Kidney glomerular epithelial cell (primary cell): ENCODE results near the gene NMBR.
"Not testable (repeated sequence)": the region's sequence is repeated elsewhere in the genome, so short reads cannot be mapped to it uniquely, and the experiment has no call there.

Source experiments
- DNase-seq: peaks from one replicate; lab custom pipeline; 2025; lab: John Stamatoyannopoulos, UW

NMBR gene

DNA sequence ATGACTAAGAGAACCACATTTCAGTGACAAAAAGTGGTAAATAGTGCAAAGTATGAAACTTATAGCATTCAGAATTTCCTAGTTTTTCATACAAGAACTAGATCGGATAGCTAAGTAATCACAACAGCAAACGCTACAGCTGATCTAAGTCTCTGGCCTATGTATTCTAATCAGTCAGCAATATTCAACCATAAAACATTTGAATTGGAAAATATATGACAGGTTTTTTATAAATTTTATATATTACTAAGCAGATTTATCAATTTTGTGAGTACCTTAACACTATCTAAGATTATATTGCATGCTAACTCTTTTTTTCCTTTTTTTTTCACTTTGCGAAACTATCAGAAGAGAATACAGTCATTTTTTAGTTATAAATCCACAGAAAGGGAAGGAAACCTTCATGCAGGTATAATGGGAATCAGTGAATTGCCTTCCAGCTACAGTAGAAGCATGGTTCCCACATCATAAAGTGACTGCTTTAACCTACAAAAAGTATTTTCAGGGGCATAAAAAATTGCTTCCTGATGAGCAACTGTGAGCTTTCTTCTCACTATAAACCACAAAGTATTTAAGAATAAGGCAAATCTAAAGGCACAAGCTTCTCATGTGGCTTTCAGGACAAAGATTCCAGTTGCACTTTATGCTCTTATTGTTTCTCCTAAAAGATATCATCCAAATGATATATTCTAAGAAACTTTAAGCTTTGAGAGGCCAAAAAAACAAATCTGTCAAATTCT lies 88.2 kb downstream of the NMBR start:
- no peak for DNase-seq

DNA sequence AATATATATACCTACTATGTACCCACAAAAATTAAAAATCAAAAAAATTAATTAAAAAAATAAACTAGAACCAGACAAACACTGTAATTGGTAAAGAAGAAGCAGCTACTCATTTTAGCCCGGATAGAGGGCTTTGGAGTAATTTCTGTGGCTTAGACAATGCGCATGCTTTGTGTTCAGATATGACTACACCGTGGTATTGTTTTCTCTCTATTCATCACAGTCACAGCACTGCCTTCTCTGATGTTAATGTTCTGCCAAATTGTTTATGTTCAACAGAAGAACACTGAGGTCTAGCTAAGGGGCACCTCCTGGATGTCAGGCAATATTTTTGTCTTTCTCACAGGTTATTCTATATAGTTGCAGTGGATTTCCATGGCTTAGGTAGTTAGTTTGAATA lies 91.7 kb downstream of the NMBR start:
- no peak for DNase-seq

DNA sequence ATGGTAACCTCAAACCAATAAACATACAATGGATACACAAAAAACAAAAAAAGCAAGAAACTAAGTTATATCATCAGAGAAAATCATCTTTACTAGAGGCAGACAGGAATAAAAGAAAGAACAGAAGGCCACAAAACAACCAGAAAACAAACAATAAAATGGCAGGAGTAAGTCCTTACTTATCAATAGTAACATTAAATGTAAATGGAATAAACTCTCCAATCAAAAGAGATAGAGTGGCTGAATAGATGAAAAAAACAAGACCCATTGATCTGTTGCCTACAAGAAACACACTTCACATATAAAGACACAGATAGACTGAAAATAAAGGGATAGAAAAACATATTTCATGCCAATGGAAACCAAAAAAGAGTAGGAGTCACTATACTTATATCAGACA lies 95.5 kb downstream of the NMBR start:
- DNase-seq, result no peak

DNA sequence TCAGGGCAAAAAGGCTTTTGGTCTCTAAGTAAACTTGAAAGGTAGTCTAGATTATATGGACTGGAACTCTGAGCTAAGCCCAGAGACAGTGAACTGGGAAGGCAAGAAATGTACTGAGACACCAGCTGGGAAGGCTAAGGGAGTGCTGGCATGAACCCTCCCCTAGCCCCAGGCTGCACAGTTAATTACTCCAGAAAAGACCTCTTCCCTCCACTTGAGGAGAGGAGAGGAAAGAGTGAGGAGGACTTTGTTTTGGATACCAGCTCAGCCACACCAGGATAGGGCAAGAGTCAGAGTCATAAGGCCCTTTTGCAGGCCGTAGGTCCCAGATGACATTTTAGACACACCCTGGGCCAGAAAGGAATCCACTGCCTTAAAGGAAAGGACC lies 98.3 kb downstream of the NMBR start:
- DNase-seq, result no peak

DNA sequence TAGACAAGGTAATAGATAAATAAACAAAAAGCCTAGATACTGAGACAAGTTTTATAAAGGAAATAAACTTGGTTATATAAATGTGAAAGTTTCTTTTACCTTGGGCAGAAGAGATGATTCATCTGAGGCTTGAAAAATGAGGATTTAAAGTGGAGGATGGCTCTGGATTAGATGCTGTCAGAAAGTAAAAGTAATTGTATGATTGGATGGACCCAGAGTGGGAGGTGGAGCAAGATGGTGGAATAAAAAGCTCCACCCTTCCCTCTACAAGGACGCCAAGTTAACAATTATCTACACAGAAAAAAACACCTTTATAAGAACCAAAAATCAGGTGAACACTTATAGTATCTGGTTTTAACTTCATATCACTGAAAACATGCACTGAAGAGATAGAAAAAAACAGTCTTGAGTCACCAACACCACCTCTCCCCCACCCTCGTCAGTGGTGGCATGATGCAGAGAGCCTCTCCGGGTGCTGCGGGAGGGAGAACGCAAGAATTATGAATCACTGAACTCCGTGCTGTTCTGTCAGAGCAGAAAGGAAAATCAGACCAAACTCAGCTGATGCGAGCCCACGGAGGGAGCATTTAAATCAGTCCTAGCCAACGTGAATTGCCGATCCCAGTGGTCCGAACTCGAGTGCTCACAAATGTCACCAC lies 98.9 kb downstream of the NMBR start:
- no peak for DNase-seq

DNA sequence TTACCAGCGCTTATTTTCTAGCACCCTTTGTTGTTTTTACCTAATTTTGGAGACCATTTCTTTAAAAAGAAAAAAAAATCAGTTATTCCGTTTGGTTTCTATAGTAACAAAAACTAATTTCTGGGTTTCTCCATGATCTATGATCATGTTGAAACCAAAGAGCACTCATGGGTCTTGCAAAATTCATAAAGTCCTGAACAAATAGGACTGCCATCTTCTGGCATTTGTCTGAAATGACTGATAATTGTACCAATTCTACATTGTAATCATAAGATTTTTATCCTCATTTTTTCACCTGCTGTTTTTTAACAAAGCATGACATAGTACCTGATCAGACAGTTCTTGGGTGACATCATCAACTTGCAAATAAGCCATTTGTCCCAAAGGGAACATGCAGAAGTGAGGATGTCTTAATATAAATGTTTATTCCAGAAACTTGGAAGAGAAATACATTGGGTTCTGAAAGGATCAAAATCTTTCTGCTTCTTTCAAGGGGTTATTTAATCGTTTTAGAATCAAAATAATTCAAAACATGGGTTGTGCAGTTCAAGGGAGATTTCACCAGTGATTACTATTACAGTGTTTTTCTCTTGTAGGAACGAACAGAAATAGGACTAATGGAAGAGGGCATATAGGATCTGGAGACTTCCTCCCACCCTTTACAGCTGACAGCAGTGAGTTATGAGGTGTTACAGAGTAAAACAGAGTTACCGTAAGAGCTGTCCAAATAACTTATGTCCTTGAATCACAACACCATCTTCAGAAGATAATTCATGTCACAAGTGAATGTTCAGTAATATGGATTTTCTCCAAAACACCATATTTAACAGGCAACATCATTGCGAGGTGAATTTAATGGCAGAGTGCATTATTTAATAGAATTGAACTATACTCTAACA lies 101.3 kb downstream of the NMBR start:
- DNase-seq, result peak; percentile 21

DNA sequence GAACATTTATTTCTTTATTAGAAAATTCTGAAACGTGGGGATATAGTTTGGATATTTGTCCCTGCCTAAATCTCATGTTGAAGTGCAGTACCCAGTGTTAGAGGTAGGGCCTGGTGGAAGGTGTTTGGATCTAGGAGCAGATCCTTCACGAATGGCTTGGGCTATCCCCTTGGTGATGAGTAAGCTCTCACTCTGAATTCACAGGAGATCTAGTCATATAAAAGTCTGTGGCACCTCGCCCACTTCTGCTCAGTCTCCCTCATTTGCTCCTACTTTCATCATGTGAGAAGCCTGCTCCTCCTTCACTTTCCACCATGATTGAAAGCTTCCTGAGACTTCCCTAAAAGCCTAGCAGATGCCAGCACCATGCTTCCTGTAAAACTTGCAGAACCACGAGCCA lies 111.0 kb downstream of the NMBR start:
- no peak for DNase-seq

DNA sequence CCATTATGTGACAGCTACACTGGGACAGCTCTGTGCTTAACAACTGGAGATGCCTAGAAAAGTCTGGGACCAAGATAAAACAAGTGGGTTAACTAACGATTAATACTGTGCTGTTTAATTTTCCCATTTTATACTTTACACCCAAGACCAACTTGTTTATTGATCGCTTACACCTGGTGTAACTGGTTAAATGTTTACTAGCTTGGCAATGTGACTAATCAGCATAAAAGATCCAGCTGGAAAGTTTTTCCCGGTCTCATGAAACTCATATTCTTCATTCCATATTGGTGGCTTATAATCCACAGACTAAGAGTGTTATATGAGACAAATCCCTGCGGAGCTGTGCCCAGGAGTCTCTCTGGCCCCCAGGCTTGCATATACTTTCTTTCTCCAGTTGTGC lies 115.9 kb downstream of the NMBR start:
- no peak for DNase-seq

DNA sequence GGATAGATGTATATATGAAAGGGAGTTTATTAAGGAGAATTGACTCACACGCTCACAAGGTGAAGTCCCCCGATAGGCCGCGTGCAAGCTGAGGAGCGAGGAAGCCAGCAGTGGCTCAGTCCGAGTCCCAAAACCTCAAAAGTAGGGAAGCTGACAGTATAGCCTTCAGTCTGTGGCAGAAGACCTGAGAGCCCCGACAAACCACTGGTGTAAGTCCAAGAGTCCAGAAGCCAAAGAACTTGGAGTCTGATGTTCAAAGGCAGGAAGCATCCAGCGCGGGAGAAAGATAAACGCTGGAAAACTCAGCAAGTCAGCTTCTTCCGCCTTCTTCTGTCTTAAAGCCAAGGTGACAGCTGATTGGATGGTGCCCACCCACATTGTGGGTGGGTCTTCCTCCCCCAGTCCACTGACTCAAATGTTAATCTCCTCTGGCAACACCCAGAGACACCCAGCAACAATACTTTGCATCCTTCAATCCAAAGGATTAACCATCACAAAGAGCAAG lies 116.8 kb downstream of the NMBR start:
- DNase-seq, result no peak

DNA sequence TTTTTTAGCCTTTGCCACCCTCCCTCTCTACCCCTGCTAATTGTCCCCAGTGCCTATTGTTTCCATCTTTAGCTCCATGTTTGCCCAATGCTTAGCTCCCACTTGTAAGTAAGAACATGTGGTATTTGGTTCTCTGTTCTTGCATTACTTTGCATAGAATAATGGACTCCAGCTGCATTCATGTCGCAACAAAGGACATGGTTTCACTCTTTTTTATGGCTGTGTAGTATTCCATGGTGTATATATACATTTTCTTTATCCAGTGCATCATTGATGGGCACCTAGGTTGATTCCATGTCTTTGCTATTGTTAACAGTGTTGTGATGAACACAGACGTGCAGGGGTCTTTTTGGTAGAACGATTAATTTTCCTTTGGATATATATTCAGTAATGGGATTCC lies 118.4 kb downstream of the NMBR start:
- DNase-seq, result no peak

DNA sequence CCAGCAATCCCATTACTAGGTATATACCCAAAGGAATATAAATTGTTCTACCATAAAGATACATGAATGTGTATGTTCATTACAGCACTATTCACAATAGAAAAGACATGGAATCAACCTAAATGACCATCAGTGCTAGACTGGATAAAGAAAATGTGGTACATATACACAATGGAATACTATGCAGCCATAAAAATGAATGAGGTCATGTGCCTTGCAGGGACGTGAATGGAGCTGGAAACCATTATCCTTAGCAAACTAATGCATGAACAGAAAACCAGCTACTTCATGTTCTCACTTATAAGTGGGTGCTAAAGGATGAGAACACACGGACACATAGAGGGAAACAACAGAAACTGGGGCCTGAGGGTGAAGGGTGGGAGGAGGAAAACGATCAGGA lies 119.1 kb downstream of the NMBR start:
- DNase-seq, result not testable (repeated sequence)

DNA sequence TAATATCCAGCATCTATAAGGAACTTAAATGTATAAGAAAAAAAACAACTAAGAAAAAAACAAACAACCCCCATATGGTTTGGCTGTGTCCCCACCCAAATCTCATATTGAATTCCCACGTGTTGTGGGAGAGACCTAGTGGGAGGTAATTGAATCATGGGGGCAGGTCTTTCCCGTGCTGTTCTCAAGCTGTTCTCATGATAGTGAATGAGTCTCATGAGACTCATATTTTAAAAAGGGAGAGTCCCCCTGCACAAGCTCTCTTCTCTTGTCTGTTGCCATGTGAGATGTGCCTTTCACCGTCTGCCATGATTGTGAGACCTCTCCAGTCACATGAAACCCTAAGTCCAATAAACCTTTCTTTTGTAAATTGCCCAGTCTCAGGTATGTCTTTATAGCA lies 119.8 kb downstream of the NMBR start:
- no peak for DNase-seq

DNA sequence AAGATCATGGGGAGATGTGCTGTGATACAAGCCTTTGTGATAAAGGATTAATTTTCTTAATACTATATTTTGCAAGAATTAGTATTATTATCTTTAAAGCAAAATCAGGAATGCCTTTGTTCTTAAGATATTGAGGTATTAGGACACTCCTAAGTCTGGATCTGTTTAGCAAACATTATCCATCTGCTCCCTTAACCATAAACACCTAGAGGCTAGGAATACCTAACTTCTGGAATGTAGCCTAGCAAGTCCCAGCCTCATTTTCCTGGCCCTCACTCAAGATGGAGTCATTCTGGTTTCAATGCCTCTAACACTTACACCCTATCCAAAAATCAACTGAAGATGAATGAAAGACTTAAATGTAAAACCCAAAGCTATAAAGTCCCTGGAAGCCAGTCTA lies 120.5 kb downstream of the NMBR start:
- DNase-seq, result no peak
